ENCODE measurements around the gene RDH11.
"Not testable (repeated sequence)": the region's sequence is repeated elsewhere in the genome, so short reads cannot be mapped to it uniquely, and the experiment has no call there.

The RDH11 gene, protein sequence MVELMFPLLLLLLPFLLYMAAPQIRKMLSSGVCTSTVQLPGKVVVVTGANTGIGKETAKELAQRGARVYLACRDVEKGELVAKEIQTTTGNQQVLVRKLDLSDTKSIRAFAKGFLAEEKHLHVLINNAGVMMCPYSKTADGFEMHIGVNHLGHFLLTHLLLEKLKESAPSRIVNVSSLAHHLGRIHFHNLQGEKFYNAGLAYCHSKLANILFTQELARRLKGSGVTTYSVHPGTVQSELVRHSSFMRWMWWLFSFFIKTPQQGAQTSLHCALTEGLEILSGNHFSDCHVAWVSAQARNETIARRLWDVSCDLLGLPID

DNA sequence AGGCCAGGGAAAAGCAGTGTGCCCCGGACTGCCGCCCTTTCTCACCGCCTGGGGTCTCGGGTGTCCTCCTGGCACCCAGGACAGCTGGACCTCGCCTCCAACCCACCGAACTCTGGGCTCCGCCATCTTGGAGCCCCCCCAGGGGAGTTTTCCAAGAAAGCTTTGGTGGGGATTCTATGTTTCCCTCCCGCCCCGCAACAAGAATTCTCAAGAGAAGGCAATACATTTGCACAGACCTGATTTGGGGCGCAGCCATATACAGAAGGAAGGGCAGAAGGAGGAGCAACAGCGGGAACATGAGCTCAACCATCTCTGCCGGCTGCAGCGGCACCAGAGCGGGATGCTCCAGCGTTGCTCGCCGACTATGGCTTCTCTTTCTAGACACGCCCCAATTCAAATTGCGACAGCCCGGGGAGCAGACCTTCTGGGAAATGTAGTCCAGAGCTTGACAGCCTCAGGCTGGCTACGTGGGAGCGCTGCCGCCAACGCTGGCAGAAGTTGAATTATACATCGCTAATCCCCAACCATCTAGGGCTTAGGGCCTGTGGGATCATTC lies at the start of gene RDH11:
Gene RDH11, minus strand, starts transcription at position 371 of the 556 bp plus-strand sequence. Its CDS starts 61 bp downstream, at position 310.
- DNase-seq = peak; percentile 85

DNA sequence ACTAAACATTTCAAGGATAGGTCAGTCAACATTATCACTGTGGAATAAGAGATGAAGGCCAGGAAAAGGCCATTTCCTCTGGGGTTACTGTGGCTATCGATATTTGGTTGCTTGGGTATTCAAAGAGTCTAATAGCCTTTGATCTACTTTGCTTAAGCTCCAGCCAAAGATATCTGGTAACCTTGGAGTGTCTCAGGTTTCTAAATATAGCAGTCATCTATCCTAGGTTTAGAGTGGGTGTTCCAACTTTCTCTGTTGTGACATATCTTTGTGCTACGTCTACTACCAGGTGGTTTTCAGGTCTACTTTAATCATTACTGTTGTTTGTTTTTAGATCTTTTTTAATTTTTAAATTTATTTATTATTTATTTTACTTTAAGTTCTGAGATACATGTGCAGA lies 48.5 kb upstream of the RDH11 start:
- DNase-seq = no peak

DNA sequence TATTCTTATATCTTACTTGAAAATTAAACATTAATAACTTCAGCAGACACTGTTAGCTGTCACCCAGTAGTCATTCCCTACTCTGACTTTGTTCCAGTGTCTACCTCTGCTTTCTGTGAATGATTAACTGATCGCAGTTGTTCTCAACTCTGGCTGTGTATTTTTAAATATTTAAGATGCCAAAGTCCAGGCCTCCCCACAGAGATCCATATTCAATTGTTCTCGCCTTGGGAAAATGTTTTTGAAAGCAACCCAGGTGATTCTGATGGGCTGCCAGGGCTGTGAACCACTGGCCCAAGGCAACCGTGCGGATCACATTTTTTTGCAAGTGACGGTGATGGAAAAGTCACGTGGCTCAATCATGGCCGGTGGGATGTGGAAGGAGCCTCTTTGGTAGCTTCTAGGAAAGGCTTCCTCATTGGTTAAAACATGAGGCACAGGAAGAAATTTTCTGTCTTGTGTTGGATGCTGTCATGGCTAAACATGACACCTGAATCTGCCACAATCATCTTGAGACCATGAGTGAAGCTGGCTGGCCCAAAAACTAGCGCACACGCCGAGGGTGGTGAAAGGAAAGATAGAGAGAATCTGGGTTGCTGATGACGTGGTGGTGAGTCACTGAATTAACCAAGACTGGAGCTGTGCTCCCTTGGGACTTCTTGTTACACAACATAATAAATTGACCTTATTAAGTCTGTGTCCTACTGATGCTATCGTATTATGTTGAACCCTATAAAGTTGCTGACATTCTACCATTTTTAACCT lies 43.4 kb upstream of the RDH11 start:
- peak; percentile 6 for DNase-seq

DNA sequence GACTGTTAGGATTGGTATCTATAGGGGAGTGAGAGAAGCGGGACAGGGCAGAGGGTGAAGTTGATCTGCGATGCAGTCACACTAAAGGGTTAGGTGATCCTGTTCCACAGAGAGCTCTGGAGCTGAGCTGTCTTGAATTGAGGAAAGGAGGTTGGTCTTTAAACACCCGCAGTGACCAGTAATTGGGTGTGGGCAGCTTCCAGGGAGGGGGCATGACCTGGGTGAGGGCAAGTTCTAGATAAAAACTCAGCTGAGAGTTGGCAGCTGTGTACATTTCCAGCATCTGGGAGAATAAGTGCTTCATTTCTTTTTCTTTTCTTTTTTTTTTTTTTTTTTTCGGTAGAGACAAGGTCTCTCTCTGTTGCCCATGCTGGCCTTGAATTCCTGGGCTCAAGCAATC lies 41.2 kb upstream of the RDH11 start:
- DNase-seq = no peak

DNA sequence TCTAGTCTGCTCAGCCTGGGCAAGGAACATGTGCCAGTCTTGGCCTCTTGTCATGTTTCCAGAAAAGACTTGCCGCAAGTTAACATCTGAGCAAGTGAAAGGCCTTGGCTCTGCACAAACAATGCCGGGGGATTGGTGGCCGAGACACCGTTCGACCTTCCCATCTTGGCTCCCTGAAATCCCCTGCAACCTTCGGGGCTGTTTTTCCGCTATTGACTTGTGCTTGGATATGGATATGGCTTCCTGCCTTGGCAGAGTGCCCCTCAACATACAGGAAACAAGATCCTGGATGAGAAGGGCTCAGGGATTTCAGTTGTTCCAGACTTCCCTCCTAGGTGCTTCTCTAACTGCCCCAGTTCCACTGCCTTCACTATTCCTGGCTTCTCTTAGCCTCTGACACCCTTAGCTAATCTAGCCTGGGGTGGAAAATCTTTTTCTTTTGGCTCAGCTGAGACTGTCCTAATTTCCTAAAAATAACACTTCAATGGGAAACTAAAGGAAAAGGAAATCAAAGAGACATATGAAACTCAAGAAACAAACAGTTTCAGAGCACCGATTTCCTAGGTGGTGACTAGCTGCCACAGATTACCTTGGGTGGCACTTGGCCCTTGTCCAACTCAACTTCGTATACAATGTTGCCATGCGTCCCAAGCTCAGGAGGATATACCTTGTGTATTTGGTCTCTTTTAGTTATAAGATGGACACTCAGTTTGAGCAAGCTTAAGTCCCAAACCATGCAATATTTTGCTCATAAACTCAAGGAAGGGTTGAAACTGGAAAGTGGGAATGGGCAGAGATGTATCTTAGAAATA lies 40.0 kb upstream of the RDH11 start:
- DNase-seq = no peak

DNA sequence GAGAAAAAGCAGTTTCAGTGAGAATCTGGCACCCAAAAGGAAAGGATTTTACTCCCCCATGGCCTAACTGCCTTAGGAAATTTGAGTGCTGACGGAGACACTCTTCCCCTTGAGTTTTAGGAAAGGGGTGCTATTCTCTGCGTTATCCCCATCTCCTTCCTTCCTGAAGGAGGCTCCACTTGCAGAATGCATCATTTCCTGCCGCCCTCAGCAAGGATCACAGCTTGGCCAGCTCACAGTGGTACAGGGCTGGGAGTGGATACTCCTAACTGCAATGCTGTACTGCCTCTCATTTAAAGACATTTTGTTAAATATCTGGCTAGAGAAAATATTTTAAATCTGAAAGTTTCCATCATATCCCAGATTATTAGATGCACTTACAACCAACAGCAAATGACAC lies 39.1 kb upstream of the RDH11 start:
- DNase-seq = no peak

DNA sequence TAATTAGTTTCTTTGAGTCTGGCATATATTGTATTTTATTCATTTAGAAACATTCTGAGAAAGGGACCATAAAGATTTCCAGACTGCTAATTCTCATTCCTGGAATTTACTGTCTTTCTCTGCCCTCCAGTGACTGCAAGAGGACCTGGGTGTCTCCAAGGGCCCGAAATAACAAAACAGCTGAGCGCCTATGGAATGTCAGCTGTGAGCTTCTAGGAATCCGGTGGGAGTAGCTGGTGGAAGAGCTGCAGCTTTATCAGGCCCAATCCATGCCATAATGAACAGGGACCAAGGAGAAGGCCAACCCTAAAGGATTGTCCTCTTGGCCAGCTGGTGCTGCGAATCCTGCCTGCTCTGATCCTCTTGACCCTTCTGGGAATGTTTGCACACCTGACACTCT lies 38.1 kb upstream of the RDH11 start:
- no peak for DNase-seq

DNA sequence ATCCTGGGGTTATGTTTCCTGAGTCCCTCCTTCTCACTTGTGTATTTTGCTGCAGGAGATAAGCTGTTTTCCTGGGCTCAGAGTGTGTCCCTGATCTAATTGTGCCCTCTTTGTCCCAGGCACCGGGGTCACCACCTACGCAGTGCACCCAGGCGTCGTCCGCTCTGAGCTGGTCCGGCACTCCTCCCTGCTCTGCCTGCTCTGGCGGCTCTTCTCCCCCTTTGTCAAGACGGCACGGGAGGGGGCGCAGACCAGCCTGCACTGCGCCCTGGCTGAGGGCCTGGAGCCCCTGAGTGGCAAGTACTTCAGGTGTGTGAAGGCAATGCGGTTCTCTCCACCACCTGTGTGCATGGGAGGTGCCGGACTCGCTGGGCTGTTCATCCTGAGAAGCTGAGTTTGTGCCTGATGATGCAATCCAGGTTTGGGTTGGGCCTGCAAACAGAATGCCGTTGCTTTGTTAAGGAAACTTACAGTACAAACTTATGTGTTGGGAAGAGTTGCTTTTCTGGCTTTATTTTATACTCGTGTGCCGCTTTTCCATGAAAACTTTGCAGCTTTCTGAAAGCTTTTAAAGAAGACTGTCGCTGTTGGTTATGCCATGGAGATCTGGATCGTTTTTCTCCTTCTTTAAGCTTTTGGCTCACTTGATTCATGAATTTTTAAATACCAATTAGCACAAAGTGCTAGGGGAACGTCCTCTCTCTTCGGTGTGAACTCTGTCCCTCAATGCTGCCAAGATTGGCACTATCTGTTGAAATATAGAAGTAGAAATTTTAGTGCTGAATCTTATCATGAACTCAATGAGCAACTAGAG lies 33.7 kb upstream of the RDH11 start:
- DNase-seq = no peak

DNA sequence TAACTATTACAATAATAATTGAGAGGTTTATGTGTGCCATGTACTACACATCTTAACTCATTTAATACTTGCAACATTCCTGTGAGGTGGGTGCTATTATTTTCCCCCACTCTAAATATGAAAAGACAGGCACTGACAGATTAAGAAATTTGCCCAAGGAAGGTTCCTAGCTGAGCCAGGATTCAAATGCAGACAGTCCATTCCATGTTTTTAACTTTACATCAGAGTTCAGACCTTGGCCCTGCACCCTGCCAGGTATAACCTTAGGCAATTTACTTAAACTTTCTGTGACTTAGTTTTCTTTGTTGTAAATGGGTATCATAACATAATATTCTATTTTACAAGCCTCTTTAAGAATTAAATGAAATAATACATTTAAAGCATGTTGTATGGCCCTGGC lies 32.7 kb upstream of the RDH11 start:
- no peak for DNase-seq

DNA sequence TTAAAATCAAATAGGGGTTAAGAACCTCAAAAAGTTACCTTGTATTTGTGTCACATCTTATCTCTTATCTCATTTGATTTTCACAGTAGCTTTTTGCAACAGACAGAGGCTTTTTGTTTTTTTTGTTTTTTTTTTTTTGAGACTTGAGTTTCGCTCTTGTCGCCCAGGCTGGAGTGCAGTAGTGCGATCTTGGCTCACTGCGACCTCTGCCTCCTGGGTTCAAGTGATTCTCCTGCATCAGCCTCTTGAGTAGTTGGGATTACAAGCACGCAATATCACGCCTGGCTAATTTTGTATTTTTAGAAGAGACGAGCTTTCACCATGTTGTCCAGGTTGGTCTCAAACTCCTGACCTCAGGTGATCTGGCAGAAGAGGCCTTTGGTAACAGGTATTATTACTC lies 31.8 kb upstream of the RDH11 start:
- DNase-seq = no peak

DNA sequence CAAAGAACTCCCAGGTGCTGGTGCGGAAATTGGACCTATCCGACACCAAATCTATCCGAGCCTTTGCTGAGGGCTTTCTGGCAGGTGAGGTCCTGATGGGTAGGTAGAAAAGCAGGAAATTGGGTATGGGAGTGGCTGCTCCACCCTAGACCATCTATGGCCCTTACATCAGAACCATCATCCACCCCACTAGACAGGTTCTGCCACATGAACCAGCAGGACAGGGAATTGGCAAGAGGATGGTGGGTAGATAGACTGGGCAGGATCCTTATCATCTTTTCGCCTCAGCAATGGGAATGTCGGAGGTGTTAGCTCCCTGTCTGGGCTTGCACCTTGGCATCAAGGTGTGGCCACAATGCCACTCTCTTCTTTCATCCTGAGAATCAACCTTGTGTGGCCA lies 29.6 kb upstream of the RDH11 start:
- DNase-seq = no peak

DNA sequence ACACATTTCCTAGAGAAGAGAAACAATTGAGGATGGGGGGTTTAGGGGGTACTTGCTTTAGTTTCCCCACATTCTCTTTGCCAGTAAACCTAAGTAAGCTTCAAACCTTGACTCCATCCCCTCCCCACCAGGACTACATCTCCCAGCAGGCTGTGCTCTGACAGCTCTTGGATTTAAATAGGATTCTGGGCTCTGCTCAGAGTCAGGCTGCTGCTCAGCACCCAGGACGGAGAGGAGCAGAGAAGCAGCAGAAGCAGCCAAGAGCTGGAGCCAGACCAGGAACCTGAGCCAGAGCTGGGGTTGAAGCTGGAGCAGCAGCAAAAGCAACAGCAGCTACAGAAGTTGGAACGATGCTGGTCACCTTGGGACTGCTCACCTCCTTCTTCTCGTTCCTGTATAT lies 26.7 kb upstream of the RDH11 start:
- DNase-seq = peak; percentile 50

DNA sequence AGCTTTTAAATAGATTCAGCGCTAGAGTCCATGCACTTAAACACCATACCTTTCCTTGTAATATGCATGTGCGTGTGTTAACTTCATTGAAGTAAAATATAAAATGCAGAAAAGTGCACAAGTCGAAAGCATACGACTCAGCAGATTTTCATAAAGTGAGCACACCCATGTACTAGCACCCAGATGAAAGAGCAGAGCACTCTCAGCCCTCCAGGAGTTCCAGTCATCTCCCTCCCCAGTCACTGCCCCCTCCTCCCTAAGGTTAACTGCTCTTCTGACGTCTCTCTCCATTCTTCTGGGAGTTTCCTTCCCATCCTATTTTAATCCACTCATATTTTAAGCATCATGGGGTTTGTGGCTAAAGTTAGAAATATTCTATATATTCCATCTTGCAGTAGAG lies 26.3 kb upstream of the RDH11 start:
- DNase-seq = no peak

DNA sequence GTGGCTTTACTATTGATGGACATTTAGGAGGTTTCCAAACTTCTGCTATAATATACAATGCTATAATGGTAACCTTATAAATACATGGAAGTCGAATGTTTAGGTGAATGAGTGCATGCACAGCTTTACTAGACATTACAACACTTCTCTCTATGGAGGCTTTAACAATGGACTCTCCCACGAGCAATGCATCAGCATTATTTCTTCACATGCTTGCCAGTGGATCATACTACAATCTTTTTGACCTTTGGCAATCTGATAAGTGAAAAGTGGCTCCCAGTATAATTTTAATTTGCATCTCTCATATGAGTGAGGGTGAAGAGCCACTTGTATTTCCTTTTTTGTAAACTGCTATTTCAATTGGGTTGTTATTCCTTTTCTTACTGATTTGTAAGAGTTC lies 24.3 kb upstream of the RDH11 start:
- no peak for DNase-seq

DNA sequence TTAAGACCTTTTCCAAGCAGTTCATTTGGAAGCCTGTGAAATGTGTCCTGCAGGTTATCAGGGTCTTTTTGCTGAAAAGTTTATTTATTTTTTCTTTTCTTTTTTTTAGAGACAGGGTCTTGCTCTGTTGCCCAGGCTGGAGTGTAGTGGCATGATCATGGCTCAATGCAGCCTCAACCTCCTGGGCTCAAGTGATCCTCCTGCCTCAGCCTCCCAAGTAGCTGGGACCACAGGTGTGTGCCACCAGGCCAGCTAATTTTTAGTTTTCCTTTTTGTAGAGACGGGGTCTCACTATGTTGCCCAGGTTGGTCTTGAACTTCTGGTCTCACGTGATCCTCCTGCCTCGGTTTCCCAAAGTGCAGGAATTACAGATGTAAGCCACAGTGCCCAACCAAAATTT lies 23.8 kb upstream of the RDH11 start:
- DNase-seq = not testable (repeated sequence)

DNA sequence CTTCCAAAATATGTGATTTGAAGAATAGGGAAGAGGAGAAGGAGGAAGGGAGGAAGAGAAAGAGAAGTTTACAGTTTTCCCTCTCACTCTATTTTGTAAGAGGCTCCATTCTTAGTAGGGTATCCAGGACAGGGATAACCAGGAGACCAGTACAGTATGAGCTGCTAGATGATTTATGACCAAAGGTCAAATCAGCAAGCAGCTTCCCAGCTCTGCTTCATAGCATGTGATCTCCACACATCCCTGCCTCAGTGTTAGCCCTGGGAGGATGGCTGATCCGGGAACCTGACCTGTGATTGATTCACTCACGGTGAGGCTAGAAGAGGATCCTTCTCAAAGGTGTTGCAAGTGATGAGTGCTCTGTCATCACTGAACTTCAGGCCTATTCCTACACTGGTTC lies 22.7 kb upstream of the RDH11 start:
- no peak for DNase-seq

DNA sequence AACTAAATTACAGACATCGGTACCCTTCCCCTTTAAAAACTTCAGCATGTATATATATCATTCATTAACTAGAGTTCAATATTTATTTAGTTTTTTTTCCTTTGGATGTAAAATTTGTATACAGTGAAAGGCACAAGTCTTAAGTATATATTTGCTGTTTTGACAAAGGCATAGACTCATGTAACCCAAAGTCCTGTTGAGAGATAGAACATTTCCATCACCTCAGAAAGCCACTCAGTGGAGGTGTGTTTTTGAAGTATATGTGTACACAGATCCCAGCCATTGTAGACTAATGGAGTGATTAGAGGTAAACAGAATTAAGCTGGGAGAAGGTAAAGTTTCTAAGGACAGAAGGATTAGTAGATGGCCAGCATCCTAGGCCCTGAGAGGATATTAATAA lies 21.5 kb upstream of the RDH11 start:
- DNase-seq = no peak

DNA sequence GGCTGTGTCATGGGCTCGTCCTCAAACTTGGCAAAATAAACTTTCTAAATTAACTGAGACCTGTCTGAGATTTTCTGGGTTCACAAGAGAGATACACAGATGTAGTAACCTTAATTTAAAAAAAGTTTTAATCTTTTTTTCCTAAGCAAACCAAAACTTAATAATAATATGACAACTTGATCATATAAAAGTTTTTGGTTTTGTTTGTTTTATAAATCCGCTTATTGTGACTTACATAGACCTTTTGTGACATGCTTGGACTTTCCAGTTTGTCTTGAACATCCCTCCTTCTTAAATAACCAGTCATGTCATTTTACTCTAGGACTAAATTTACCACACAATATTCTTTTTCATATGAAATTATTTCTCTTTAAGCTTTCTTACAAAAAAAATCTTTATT lies 14.6 kb upstream of the RDH11 start:
- no peak for DNase-seq

DNA sequence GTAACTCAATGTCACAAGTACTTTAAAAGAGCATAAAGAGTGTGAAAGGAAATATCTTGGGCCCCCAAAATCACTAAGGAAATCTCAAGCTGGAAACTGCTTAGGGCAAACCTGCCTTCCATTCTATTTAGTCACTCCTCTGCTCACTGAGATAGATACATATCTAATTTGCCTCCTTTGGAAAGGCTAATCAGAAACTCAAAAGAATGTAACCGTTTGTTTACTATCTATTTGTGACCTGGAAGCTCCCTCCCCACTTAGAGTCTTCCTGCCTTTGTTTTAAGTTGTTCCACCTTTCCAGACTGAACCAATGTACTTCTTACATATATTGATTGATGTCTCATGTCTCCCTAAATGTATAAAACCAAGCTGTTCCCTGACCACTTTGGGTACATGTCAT lies 14.2 kb upstream of the RDH11 start:
- not testable (repeated sequence) for DNase-seq

DNA sequence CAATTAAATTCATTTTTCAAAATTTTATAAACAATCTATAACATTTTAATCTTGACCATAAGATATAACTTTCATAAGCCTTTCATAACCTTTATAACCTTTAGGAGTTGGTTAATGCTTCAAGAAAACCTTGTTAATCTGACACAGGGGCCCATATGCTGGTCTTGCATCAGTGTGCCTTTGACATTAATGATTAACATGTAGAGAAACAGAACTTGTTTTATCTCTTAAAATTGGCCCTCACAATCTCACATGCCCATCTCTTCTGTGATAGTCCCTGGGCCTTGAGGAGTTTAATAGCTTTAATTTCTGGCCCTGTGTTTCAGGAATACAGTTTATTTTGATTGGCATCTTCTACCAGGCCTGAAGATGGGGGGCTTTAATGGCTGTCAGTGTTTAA lies 13.8 kb upstream of the RDH11 start:
- DNase-seq = not testable (repeated sequence)

DNA sequence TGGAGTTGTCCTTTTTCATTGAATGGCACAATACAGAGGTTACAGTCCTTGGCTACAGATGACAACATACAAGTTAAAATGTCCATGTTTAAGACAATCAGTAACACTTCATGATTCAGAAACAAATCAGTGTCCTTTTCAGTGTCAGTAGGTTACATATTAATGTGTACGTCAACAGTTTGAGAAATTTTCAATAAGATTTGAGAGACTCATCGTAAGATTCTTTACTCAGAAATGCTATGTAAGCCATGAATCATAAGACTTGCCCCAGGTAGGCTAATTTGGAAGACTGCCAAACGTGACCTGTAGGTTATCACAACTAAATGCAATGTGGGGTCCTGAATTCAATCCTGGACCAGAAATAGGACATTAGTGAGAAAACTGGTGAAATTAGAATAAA lies 9.6 kb upstream of the RDH11 start:
- no peak for DNase-seq

DNA sequence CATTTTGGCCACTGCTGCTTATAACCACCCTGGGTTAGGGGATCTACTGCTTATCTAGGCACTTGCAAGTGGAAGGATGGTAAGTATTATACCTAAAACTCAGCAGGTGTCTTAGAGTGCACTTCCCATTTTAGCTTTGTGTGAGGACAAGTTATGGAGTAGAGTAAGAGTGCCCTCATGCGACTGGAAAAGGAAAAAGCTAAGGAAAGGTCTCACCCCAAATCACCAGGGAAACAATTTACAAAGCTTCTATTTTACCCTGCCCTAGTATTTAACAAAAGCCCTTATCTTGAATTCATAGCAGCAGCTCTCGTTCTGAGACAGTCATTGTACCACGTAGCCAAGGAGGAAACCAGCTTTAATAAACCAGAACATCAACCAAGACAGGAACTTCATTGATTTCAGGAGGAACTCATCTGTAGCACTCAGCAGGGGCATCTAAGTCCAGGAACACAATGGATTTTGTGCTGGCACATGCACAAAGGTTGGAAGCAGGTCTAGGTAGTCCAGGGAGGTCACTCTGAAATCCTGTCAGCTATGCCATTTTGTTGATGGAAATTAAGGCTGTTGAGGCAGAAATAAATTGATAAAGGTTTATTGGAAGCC lies 9.0 kb upstream of the RDH11 start:
- DNase-seq = no peak
